ENCODE results near the gene HERC2. TPM values are rescaled to one million over a fixed set of nuclear protein-coding genes. Genes with fewer than 3 reads are reported as not detected.

The HERC2 gene
- total and polyA plus RNA-seq, 4 donors = 17.9 to 76.0 (median 39.8) TPM

DNA sequence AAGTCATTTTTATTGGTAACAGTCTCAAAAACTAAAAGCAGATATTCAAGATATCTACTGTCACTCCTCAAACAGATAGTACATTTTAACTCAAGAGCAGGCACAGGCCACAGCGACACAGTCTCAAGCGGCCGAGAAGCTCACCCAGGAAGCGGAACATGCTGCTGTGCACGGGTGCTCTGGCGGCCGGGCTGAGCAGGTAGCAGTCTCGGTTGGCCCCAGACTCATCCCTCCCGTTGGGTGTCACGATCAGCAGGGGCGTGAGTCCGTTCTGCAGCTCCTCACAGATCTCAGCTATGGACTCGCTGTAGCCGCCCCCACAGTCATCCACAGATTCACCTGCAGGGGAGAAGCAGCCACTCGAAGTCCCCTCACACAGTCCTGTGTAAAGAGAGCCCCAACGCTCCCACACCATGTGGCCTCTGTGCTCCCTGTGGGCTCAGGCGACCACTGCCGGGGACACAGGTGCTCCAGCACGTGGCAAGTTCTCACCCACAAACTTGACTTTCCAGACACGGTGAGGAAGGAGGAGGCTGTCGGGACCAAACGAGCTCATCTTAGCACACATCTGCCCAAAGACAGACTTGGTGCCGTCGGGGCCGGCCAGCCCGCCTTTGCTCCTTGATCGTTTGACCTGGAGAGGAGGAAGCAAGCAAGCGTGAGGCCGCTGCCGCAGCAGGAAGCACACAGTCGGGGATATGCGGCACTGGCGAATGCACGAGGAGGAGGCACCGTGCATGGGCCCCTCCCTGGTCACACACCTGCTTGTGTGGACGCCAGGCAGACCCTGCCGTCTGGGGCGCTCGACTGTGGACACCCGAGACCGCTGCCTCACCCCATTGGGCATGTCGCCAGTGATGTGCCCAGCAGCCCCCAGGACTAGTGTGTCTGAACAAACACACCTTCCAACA is 205.2 kb downstream of the HERC2 start:
- ATAC-seq (ENCODE audit: insufficient read depth, low FRiP score) = no peak
- peaks cover 30 to 68% (median 51%) of the 10 kb centered on the region in 4 donors for H3K36me3 ChIP-seq (ENCODE audit: control insufficient read depth in 4 of 4, insufficient read depth in 4 of 4, low read length in 4 of 4)
- no peak overlapping the region for H3K27ac ChIP-seq (ENCODE audit: low read depth in 1 of 2, low read length in 1 of 2)
- WGBS, 2 donors = 93 to 94% methylated on average over 42 of the region's 42 CpGs
- H3K4me3 ChIP-seq = no peak overlapping the region
- TF ChIP-seq CTCF (IDR thresholded peaks at IDR 0.05; ENCODE audit: control extremely low read depth, extremely low read depth) = no peak
- H3K9me3 ChIP-seq (ENCODE audit: control insufficient read depth in 4 of 4, insufficient read depth in 3 of 4, low read length in 3 of 4) = no peaks in the 10 kb centered on the region
- no peaks in the 10 kb centered on the region for H3K27me3 ChIP-seq (ENCODE audit: control insufficient read depth in 3 of 3, insufficient read depth in 3 of 3, low read length in 2 of 3)
- H3K4me1 ChIP-seq (ENCODE audit: control insufficient read depth in 5 of 5, insufficient read depth in 5 of 5, low read length in 5 of 5) = peaks cover 0 to 4% (median 0%) of the 10 kb centered on the region in 5 donors
- H3K9ac ChIP-seq (ENCODE audit: insufficient read depth in 1 of 2, low read length in 2 of 2) = no peak overlapping the region
- no peak for DNase-seq

DNA sequence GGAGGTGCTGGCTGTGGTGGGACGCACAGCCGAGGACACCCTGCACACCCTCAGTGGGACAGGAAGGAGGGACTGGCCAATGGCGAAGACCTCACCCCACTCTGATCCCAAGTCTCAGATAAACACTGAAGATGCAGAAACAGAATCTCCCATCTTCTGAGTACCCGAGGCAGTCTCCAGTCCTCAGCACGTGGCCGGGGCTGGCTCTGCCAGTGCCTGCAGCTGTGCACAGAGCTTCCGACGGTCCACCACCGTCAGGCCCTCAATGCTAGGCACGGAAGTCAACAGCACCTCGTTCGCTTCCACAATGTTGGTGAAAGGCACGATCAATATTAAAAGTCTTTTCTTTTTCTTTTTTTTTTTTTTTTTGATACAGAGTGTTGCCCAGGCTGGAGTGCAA is 206.1 kb downstream of the HERC2 start:
- Histone ChIP-seq H3K4me3 (no peak overlapping the region), H3K27ac (ENCODE audit: low read depth in 1 of 2, low read length in 1 of 2) (no peak overlapping the region), H3K9me3 (ENCODE audit: control insufficient read depth in 4 of 4, insufficient read depth in 3 of 4, low read length in 3 of 4) (no peaks in the 10 kb centered on the region), H3K36me3 (ENCODE audit: control insufficient read depth in 4 of 4, insufficient read depth in 4 of 4, low read length in 4 of 4) (peaks cover 28 to 66% (median 50%) of the 10 kb centered on the region in 4 donors), H3K9ac (ENCODE audit: insufficient read depth in 1 of 2, low read length in 2 of 2) (no peak overlapping the region), H3K27me3 (ENCODE audit: control insufficient read depth in 3 of 3, insufficient read depth in 3 of 3, low read length in 2 of 3) (no peaks in the 10 kb centered on the region), H3K4me1 (ENCODE audit: control insufficient read depth in 5 of 5, insufficient read depth in 5 of 5, low read length in 5 of 5) (peaks cover 0 to 10% (median 0%) of the 10 kb centered on the region in 5 donors)
- no peak for ATAC-seq (ENCODE audit: insufficient read depth, low FRiP score)
- no peak for TF ChIP-seq CTCF (IDR thresholded peaks at IDR 0.05; ENCODE audit: control extremely low read depth, extremely low read depth)
- DNase-seq = no peak
- 89 to 97% methylated on average over 13 of the region's 13 CpGs for WGBS, 2 donors

DNA sequence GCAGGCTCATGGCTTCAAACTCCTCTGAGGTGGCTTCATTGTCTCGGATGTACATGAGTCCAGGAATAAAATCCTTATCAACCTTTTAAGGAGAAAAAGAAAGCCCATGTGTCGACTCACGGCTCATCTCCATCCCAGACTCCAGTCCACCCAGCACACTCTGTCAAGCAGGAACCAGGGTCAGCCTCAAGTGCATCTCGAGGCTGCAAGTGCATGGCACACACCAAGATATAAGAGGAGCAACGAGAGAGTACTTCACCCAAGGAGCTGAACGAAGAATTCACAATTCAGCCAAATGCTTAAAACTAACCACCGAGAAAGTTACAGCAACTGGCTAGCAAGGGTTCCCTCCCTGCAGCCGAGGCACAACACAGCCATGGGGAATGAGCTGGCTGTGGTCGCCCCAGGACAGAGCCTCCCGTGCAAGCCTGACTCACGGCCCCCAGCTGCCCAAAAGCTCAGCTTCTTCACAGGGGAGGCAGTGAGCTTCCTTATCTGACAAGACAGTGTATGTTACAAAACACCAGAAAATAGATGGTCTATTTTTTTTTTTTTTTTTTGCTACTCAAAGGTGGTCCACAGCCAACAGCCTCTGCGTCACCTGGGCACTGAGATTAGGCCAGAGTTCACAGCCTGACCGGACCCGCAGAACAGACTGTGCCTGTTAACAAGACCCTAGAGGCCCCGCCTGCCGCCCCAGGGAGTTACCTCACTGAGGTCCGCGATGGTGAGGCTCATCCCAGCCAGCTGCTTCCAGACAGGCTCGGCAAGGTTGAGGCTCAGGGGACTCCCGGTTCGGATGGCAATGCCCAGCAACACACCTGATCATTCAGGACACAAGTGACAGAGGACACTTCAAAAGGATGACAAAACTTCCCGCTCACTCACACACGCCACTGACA is 207.0 kb downstream of the HERC2 start:
- TF ChIP-seq CTCF (IDR thresholded peaks at IDR 0.05; ENCODE audit: control extremely low read depth, extremely low read depth) = no peak
- H3K9ac ChIP-seq (ENCODE audit: insufficient read depth in 1 of 2, low read length in 2 of 2) = no peak overlapping the region
- H3K4me3 ChIP-seq = no peak overlapping the region
- no peak overlapping the region for H3K27ac ChIP-seq (ENCODE audit: low read depth in 1 of 2, low read length in 1 of 2)
- H3K4me1 ChIP-seq (ENCODE audit: control insufficient read depth in 5 of 5, insufficient read depth in 5 of 5, low read length in 5 of 5) = peaks cover 0 to 18% (median 0%) of the 10 kb centered on the region in 5 donors
- 88 to 92% methylated on average over 23 of the region's 23 CpGs for WGBS, 2 donors
- peaks cover 19 to 65% (median 45%) of the 10 kb centered on the region in 4 donors for H3K36me3 ChIP-seq (ENCODE audit: control insufficient read depth in 4 of 4, insufficient read depth in 4 of 4, low read length in 4 of 4)
- DNase-seq (no peak), ATAC-seq (ENCODE audit: insufficient read depth, low FRiP score) (no peak)
- H3K27me3 ChIP-seq (ENCODE audit: control insufficient read depth in 3 of 3, insufficient read depth in 3 of 3, low read length in 2 of 3) = no peaks in the 10 kb centered on the region
- H3K9me3 ChIP-seq (ENCODE audit: control insufficient read depth in 4 of 4, insufficient read depth in 3 of 4, low read length in 3 of 4) = no peaks in the 10 kb centered on the region
